HG03025 (cell line): ENCODE measurements around the gene TANC1.
"Not testable (repeated sequence)": the region's sequence is repeated elsewhere in the genome, so short reads cannot be mapped to it uniquely, and the experiment has no call there.

Experiments used
- ATAC-seq: cut with Tn5 transposase; IDR thresholded peaks from one replicate; pipeline ENCODE4 v1.9.1; 2021; ENCODE audit warnings: mild to moderate bottlenecking, moderate library complexity; ENCODE audit not compliant: unreplicated experiment, low FRiP score

The TANC1 gene

GRCh38 chr2:159082119-159082518 is 113.7 kb downstream of the TANC1 start:
- ATAC-seq, result no peak

GRCh38 chr2:159084384-159085370 is 116.2 kb downstream of the TANC1 start:
- no peak for ATAC-seq

DNA sequence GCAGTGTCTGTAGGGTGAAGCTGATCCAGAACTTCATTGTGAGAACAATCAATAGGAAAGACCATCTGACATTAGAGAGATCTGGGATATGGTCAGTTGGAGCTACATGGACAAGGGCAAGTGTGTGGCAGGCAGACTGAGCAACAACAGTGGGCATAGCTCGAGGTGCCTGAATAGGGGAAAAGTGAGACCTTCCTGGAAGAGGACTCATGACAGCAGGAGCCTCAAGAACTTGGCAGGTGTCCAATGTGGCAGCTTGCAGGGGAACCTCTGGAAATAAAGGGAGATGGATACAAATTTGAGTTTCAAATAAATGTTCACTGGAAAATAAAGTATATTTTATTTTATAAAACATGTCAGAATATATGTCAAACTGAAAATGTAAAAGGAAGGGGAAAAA is 117.9 kb downstream of the TANC1 start:
- ATAC-seq, result no peak

DNA sequence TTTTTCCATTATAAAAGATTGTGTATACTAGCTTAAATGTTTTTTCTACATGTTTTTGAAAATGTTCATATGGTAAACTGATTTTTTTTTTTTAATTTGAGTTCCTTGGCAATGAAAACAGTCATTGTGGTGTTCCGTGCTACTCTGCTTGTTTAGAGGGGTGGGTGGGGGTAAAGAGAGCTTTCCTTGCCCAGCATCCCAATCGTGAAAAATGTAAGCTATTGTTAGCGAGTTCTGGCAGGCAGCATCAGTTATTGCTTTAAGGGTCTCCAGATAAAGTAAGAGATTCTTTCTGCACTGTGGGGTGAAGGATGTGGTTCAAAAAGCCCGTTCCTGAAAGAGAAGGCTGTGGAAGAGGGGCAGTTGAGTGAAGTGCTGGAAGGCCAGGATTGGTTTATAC is 118.4 kb downstream of the TANC1 start:
- ATAC-seq, result no peak

DNA sequence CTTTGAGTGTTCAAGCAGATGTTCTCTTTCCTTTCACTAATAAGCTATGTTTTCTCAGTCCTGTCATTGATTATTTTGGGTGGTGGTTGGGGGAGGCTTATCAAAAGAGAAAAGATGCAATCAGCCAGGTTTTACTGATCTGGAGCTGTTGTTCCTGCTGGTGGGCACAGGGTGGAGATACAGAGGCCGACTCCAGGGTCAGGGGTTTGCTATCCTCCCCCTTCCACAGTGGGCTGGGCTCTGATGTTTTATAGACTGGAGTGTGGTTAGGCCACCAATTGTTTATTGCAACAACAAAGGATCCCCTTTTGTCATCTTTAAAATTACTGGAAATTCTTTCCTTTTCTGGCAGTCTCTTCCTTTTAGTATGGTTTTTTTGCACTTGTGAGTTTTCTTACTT is 120.5 kb downstream of the TANC1 start:
- ATAC-seq, result no peak

GRCh38 chr2:159089543-159089942 is 121.1 kb downstream of the TANC1 start:
- ATAC-seq, result no peak

- peak; percentile 79 for ATAC-seq
Measured at GRCh38 chr2:159090514-159091201, 122.2 kb downstream of the TANC1 start.

GRCh38 chr2:159091381-159091780 is 122.9 kb downstream of the TANC1 start:
- ATAC-seq, result no peak

DNA sequence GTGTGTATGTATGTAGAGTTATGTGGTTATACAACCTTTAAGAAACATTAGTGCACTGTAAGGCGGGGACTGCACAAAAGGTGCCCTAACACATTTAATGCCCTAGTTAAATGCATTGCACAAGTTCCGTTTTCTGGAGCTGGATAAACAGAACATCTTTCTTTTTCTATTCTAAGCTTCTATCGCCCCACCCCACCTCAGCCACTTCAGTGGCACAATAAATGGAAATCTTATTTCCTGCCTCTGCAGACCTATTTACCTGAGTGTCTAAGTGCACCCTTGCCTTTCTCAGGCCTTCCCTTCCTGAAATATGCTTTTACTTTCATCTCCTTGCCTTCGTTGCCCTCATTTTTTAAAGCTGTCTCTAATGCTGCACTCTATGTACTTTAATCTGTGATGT is 123.5 kb downstream of the TANC1 start:
- ATAC-seq, result peak; percentile 65

DNA sequence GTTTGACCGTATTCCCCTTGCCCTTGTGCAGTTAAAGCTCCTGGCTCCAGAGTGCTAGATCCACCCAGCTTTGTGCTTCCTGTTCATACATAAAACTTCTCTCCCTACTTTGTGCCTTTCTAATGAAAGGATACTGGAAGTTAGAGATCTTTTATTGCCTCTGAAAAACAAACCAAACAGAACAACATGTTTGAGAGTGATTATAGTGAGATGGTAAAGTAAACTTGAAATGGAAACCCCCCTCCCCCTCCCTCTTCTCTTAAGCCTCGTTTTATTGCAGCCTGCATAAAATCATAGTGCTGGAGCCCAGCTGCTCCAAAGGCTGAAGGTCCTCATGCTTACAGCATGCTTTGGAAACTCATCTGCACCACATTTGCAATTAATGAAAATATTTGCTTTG is 125.1 kb downstream of the TANC1 start:
- no peak for ATAC-seq

DNA sequence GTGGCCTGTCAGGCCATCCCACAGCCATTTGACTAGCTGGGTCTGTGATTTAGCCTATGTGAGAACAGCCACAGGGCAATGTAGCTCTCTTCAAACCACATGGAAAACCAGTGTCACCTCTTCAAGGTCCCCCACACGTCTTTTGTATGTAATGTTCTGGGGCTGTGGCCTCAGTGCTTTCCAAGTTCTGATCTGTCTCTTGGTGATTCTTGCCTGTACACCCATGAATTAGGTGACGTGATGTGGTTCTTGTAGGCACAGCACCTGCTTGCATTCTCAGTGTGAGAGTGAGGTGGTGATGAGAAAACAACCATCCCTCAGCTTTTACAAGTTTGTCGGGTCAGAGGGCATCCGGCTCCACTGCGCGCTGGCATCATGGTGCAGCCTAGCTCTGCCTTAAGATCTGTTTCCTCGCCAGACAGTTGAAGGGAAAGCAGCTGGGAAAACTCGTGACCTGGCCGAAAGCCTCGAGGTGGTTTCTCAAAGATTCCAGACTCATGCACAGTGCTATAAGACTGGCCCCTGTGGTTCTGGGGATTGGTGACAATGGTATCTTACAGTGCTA is 125.8 kb downstream of the TANC1 start:
- no peak for ATAC-seq

GRCh38 chr2:159095813-159096212 is 127.4 kb downstream of the TANC1 start:
- ATAC-seq, result no peak

GRCh38 chr2:159096302-159096855 is 127.9 kb downstream of the TANC1 start:
- not testable (repeated sequence) for ATAC-seq

DNA sequence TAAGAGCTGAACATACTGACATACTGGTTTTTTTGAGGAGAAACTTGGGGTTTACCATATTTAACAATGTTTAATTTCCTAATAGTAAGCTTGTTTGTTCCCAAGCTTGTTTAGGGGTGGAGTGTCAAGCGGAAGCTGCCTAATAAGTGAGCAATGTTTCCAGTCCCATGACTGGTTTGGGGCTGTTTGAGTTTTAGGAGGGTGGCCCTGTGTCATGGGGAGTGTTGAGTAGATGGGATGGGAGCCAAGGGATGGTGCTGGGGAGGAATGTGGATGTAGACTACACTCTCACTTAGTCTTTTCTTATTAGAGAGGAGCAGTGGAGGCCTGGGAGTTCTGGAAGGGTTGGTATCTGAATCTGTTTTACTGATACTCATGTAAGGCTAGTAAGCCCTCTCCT is 128.5 kb downstream of the TANC1 start:
- ATAC-seq, result no peak

GRCh38 chr2:159098361-159098760 is 129.9 kb downstream of the TANC1 start:
- no peak for ATAC-seq

DNA sequence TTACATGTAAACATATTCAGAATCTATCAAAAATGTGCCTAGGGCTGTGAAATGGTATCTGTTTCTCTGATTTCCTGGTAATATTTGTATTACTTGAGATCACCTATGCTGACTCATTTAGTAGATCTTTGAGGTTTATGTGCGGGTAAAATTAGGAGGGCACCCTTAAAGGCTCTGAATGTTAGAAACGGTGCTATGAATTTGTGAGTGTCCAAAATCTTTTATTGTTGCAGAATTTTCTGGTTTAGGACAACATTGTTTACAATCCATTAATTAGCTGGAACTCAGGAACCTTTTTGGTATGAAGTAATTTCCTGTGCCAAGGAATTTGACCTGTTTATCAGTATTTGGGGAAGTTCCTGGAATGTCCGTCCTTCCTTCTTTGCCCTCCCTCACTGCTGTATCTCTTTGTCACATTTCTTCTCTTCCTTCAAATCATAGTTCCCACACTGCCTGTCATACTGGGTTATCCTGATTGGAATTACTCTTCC is 130.5 kb downstream of the TANC1 start:
- ATAC-seq, result no peak

DNA sequence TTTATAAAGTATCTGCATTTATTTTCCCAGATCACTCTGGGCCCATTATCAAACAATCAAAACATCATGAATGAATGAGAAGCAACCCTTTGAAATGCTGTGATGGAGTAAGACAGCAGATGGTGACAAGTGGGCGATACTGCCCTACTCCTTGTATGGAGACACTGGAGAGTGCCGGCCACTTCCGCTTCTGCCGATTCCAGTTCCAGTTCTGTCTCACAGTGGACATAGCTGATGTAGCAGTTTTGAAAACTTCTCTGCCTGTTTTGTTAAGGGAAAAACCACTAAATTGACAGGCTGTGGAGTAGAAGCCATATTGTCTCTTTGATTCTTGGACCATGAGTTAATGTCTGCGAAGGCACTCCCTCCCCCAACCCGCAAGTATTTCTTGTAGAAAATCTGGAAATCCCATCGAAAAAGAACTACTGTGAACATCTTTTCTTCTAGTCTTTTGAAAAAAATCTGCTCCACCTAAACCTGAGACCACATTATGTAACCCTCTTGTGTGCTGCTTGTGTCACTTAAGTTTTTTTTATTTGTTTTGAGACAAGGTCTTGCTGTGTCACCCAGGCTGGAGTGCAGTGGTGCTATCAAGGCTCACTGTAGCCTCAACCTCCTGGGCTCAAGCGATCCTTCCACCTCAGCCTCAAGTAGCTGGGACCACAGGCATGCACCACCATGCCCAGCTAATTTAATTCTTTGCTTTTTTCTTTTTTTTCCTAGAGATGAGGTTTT is 133.5 kb downstream of the TANC1 start:
- ATAC-seq, result no peak

DNA sequence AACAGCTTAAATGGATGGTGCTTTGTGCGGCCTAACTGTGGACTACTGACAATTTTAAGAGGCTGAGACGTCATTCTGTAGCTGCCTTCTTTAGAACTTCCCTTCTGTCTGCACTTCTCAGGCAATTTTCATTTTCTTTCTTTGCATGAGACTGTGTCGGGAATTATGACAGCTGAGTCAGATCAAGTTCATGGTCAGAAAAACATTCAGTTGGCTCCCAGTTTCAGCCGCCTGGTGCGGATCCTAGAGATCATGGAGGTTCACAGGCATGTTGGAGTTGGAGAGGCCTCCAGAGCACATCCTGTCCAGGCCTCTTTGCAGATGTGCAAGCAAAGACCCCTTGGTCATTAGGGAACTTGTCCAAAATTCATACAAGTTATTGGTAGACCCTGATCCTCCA is 135.0 kb downstream of the TANC1 start:
- ATAC-seq, result no peak

DNA sequence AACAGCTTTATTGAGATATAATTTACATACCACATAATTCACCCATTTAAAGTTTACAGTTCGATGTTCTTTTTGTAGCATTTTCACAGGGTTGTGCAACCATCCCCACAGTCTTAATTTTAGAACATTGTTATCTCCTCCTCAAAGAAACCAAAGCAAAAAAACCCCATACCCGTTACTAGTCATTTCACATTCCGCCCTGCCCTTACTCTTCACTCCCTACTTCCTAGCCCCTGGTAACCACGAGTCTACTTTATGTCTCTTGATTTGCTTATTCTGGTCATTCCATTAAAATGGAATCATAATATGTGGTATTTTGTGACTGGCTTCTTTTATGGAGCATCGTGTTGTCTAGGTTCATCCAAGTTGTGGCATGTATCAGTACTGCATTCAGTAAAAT is 137.7 kb downstream of the TANC1 start:
- no peak for ATAC-seq

DNA sequence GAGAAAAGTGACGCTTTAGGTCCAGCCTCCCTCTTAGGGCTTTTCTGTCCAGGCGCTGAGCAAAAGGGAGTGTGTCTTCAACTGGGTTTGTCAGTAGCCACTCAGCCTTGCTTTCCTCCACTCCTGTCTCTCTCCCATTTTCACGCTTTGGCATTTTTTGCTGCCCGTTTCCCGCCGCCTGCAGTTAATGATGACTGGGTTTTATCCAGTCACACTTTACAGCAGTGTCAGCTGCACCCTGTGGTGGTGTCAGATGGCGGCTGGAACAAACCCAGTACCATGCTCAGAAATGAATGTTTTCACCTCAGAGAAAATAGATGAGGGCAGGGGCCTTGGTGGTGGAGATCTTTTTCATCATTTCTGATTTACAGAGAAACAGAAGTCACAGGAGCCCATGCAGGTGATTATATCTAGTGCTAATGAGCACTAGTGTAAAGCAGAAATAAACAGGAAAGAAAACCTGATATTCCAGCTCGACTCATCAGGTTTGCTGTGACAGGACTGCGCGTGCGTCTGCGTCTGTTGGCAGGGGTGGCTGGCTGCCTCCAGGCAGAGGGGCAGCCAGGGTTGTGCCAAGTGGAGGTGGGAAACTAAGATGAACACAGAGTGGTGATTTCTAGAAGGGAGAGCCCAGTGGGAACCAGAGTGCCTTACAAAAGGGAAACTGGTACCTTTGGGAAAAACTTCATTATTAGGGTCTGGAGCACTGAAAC is 139.9 kb downstream of the TANC1 start:
- ATAC-seq, result no peak
